GDM1 (cell line): Measurements from ENCODE around the gene SLC17A9.

Experiments
- DNase-seq: peaks from one replicate; lab custom pipeline; 2025; lab: John Stamatoyannopoulos, UW

SLC17A9 gene

GRCh38 chr20:62968378-62969178, 16.1 kb downstream of the SLC17A9 start:
- DNase-seq: no peak

- no peak for DNase-seq
Observed at GRCh38 chr20:62969179-62969760, 16.8 kb downstream of the SLC17A9 start.

- DNase-seq: no peak
Observed at GRCh38 chr20:62969939-62970306, 17.4 kb downstream of the SLC17A9 start.

- DNase-seq: no peak
Observed at GRCh38 chr20:62970307-62971210, 18.1 kb downstream of the SLC17A9 start.

GRCh38 chr20:62971211-62971949, 18.9 kb downstream of the SLC17A9 start:
- no peak for DNase-seq

GRCh38 chr20:62971950-62972844, 19.7 kb downstream of the SLC17A9 start:
- DNase-seq: peak; percentile 89

- no peak for DNase-seq
Observed at GRCh38 chr20:62972845-62973745, 20.6 kb downstream of the SLC17A9 start.

GRCh38 chr20:62975251-62975760, 22.8 kb downstream of the SLC17A9 start:
- DNase-seq: no peak

GRCh38 chr20:62975812-62976508, 23.5 kb downstream of the SLC17A9 start:
- DNase-seq: no peak

- no peak for DNase-seq
Observed at GRCh38 chr20:62976886-62977285, 24.4 kb downstream of the SLC17A9 start.

GRCh38 chr20:62977613-62978560, 25.4 kb downstream of the SLC17A9 start:
- DNase-seq: peak; percentile 64

- DNase-seq: peak; percentile 57
Observed at GRCh38 chr20:62978561-62978943, 26.0 kb downstream of the SLC17A9 start.

GRCh38 chr20:62979310-62979709, 26.8 kb downstream of the SLC17A9 start:
- DNase-seq: no peak

GRCh38 chr20:62979876-62980373, 27.4 kb downstream of the SLC17A9 start:
- DNase-seq: no peak

GRCh38 chr20:62980380-62980960, 28.0 kb downstream of the SLC17A9 start:
- no peak for DNase-seq

- peak; percentile 39 for DNase-seq
Observed at GRCh38 chr20:62980970-62981369, 28.5 kb downstream of the SLC17A9 start.
